Suprapubic skin (tissue), 4 donors: ENCODE results near the gene LRRC28.

Experiments used
- POLR2A ChIP-seq, 2 donors: fragments of 450-650 bp; IDR thresholded peaks; one replicate each; pipeline ENCODE4 v1.6.1; 2017; ENCODE audit warnings: antibody characterized with exemption in 2 of 2, mild to moderate bottlenecking in 2 of 2, moderate library complexity in 2 of 2
- POLR2AphosphoS5 ChIP-seq, 3 donors: sonication (generic); formaldehyde crosslinking; IDR thresholded peaks; one replicate each; pipeline ENCODE4 v1.6.1; 2017; ENCODE audit warnings: antibody characterized with exemption in 3 of 3
- TF ChIP-seq, protein P1 (sequence below), 2 donors: fragments of 200-600 bp in 1 of 2; fragments of 450-650 bp in 1 of 2; sonication (generic) in 1 of 2; IDR thresholded peaks; one replicate each; pipeline ENCODE4 v1.5.1; 2016 to 2019; ENCODE audit warnings: antibody characterized with exemption in 2 of 2, mild to moderate bottlenecking in 1 of 2, moderate library complexity in 1 of 2

- TF ChIP-seq, protein P1, sequence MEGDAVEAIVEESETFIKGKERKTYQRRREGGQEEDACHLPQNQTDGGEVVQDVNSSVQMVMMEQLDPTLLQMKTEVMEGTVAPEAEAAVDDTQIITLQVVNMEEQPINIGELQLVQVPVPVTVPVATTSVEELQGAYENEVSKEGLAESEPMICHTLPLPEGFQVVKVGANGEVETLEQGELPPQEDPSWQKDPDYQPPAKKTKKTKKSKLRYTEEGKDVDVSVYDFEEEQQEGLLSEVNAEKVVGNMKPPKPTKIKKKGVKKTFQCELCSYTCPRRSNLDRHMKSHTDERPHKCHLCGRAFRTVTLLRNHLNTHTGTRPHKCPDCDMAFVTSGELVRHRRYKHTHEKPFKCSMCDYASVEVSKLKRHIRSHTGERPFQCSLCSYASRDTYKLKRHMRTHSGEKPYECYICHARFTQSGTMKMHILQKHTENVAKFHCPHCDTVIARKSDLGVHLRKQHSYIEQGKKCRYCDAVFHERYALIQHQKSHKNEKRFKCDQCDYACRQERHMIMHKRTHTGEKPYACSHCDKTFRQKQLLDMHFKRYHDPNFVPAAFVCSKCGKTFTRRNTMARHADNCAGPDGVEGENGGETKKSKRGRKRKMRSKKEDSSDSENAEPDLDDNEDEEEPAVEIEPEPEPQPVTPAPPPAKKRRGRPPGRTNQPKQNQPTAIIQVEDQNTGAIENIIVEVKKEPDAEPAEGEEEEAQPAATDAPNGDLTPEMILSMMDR (IDR thresholded peaks at IDR 0.05) = no peak
- TF ChIP-seq POLR2AphosphoS5 (IDR thresholded peaks at IDR 0.05) = peak in 2 of 3 donors; percentile 79 to 83
- TF ChIP-seq POLR2A (IDR thresholded peaks at IDR 0.05) = peak; percentile 76 to 89
Measured at GRCh38 chr15:99250857-99251841, at the start of gene LRRC28.
